ENCODE results near the gene SULF2.

GRCh38 chr20:47647994-47648393, 137.3 kb downstream of the SULF2 start:
- TF ChIP-seq BHLHE40 (IDR thresholded peaks at IDR 0.05; ENCODE audit: low read depth, low read length) = no peak
- TF ChIP-seq CTCF (conservative IDR thresholded peaks at IDR 0.05; ENCODE audit: low read depth, low read length) = no peak
- TF ChIP-seq RFX5 (IDR thresholded peaks at IDR 0.05; ENCODE audit: low read depth, low read length) = no peak
- no peak for TF ChIP-seq RCOR1 (IDR thresholded peaks at IDR 0.05; ENCODE audit: insufficient replicate concordance, low read length)
- TF ChIP-seq, protein P1, sequence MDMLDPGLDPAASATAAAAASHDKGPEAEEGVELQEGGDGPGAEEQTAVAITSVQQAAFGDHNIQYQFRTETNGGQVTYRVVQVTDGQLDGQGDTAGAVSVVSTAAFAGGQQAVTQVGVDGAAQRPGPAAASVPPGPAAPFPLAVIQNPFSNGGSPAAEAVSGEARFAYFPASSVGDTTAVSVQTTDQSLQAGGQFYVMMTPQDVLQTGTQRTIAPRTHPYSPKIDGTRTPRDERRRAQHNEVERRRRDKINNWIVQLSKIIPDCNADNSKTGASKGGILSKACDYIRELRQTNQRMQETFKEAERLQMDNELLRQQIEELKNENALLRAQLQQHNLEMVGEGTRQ (IDR thresholded peaks at IDR 0.05; ENCODE audit: low read depth, low read length) = no peak
- no peak for TF ChIP-seq POLR2A (IDR thresholded peaks at IDR 0.05; ENCODE audit: low read depth, low read length)
- TF ChIP-seq MAZ (IDR thresholded peaks at IDR 0.05; ENCODE audit: borderline replicate concordance, low read depth, low read length) = no peak
- TF ChIP-seq CEBPB (IDR thresholded peaks at IDR 0.05; ENCODE audit: low read depth, low read length) = no peak
- TF ChIP-seq SMC3 (IDR thresholded peaks at IDR 0.05; ENCODE audit: low read depth, low read length) = no peak
- TF ChIP-seq MAFK (IDR thresholded peaks at IDR 0.05; ENCODE audit: low read depth, low read length) = no peak
- no peak for TF ChIP-seq CHD1 (IDR thresholded peaks at IDR 0.05; ENCODE audit: low read depth, low read length)

Data from IMR-90 (cell line).